Activated T-helper 1 cell treated with anti-CD3 and anti-CD28 coated beads, Interleukin-12 subunit alpha, Interleukin-12 subunit beta, Interleukin-2, Interleukin-4 antibody, amounts not matched to agents 30 ng/mL and 10 ng/mL and 1 ng/mL, durations not matched to agents 14 hours and 24 hours and 36 hours (primary cell): ENCODE data around the gene SNX25. TPM values are rescaled to one million over a fixed set of nuclear protein-coding genes. Genes with fewer than 3 reads are reported as not detected.

Experiments
- DNase-seq: peaks from one replicate; pipeline ENCODE4 v3.0.0; 2021; ENCODE audit warnings: low spot score
- H3K27ac Mint-ChIP-seq: one replicate; pipeline ENCODE4 v1.8.0; 2021; ENCODE audit warnings: mild to moderate bottlenecking, mixed read lengths
- H3K27me3 Mint-ChIP-seq: one replicate; pipeline ENCODE4 v1.8.0; 2022; ENCODE audit warnings: mild to moderate bottlenecking, moderate library complexity, mixed read lengths; ENCODE audit not compliant: insufficient read depth
- H3K36me3 Mint-ChIP-seq: one replicate; pipeline ENCODE4 v1.8.0; 2021; ENCODE audit warnings: low read depth, mixed read lengths
- H3K4me1 Mint-ChIP-seq: one replicate; pipeline ENCODE4 v1.8.0; 2021; ENCODE audit warnings: low read depth, mixed read lengths
- H3K4me3 Mint-ChIP-seq: one replicate; pipeline ENCODE4 v1.8.0; 2021; ENCODE audit warnings: mild to moderate bottlenecking, moderate library complexity, mixed read lengths
- H3K9me3 Mint-ChIP-seq: one replicate; pipeline ENCODE4 v1.8.0; 2021; ENCODE audit warnings: mixed read lengths
- intact Hi-C: fragments of 100-400 bp; cut with micrococcal nuclease; formaldehyde crosslinking; loops from one replicate; pipeline ENCODE4 v1.15.1; 2024
- total RNA-seq: library from RNA; stranded (reverse); gene quantifications from 2 replicates; pipeline ENCODE4 v1.2.3, GENCODE V29; 2022

Gene SNX25
- total RNA-seq: 22.9 and 25.3 TPM in 2 replicates

DNA sequence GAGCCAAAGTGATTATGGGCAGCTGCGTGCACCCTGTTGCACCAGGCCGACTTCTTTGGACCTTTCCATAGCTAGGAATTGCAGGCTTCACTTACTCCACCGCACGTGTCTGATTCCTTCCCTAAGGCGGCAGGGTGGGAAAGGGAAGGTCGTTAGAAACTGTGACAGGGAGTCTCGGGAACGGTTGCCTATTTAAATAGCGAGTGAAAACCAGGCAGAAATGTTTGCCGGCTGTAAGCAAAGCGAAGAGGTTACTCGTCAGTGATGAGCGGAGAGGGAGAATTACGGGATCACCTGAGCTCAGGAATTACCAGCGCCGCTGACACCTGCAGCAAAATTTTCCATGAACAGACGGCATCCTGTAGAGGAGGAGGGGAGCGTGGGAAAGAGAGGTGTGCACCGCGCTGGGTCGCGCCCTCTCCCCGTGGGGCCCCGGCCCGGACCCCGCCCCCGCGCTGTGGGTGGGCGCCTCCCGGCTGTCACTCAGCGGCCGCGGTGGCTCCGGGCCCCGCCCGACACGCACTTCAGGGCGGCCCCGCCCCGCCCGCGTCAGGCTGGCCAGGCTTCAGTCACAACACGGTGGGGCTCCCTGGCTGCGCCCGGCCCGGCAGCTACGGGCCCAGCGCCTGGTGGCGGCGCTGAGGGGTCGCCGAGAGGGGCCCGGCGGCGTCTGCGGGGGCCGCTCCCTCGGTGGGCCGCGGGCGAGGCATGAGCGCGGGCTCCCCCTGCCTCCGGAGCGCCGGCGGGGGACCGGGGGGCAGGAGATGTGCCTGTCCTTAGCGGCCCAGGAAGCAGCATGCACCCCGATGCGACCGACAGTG lies at the start of gene SNX25:
SNX25 (plus strand) TSS at position 568 of the 821 bp plus-strand sequence; CDS start at position 797, 229 bp downstream.
- peak within 1 kb of the TSS; percentile 92 for H3K4me3 Mint-ChIP-seq
- intact Hi-C loops: loop anchor here (1.0 to 10.0 kb wide), 4 partner anchors 187 to 674 kb away; partner anchors contain the start of genes ANKRD37, CENPU and UFSP2
- peaks cover 38% of the 10 kb centered on the region for H3K4me1 Mint-ChIP-seq
- H3K27ac Mint-ChIP-seq: peak within 1 kb of the TSS; percentile 86
- H3K27me3 Mint-ChIP-seq: peaks cover 4% of the 10 kb centered on the region
- H3K9me3 Mint-ChIP-seq: no peaks in the 10 kb centered on the region
- peaks cover 6% of the 10 kb centered on the region for H3K36me3 Mint-ChIP-seq
- peak; percentile 86 for DNase-seq

- peaks cover 20% of the 10 kb centered on the region for H3K4me1 Mint-ChIP-seq
- DNase-seq: no peak
- no peak overlapping the region for H3K4me3 Mint-ChIP-seq
- no peaks in the 10 kb centered on the region for H3K9me3 Mint-ChIP-seq
- peaks cover 32% of the 10 kb centered on the region for H3K27me3 Mint-ChIP-seq
- peaks cover 55% of the 10 kb centered on the region for H3K36me3 Mint-ChIP-seq
- intact Hi-C loops: loop anchor here (1.0 to 10.0 kb wide), 7 partner anchors 15 to 432 kb away; partner anchors contain the start of genes ACSL1, ANKRD37 and SLC25A4
- peak overlapping the region; percentile 80 for H3K27ac Mint-ChIP-seq
Observed at GRCh38 chr4:185165605-185166063, 43.8 kb upstream of the SNX25 start.

DNA sequence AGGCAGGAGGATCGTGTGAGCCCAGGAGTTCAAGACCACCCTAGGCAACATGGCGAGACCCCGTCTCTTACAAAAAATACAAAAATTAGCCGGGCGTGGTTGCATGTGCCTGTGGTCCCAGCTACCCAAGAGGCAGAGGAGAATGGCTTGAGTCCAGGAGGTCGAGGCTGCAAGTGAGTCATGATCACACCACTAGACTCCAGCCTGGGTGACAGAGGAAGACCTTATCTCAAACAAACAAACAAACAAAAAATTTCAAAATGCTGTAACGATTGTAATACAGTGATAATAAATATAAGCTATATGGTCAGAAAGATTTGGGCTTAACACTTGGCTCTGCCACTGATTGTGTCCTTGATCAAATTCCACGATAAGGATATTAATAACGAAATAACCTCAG lies 42.2 kb upstream of the SNX25 start:
- H3K27me3 Mint-ChIP-seq: peaks cover 27% of the 10 kb centered on the region
- DNase-seq: no peak
- peaks cover 20% of the 10 kb centered on the region for H3K4me1 Mint-ChIP-seq
- H3K4me3 Mint-ChIP-seq: no peak overlapping the region
- H3K36me3 Mint-ChIP-seq: peaks cover 51% of the 10 kb centered on the region
- intact Hi-C loops: loop anchor here (10.0 kb wide), 1 partner anchor 342 kb away; the partner anchor contains the start of gene ACSL1
- no peaks in the 10 kb centered on the region for H3K9me3 Mint-ChIP-seq
- H3K27ac Mint-ChIP-seq: no peak overlapping the region

GRCh38 chr4:185171373-185172071 lies 37.9 kb upstream of the SNX25 start:
- no peak overlapping the region for H3K4me3 Mint-ChIP-seq
- no peaks in the 10 kb centered on the region for H3K9me3 Mint-ChIP-seq
- H3K27me3 Mint-ChIP-seq: peaks cover 7% of the 10 kb centered on the region
- H3K4me1 Mint-ChIP-seq: no peaks in the 10 kb centered on the region
- intact Hi-C loops: no loop called here
- no peak overlapping the region for H3K27ac Mint-ChIP-seq
- H3K36me3 Mint-ChIP-seq: peaks cover 47% of the 10 kb centered on the region
- no peak for DNase-seq

GRCh38 chr4:185179488-185179887 lies 29.9 kb upstream of the SNX25 start:
- H3K4me1 Mint-ChIP-seq: peaks cover 21% of the 10 kb centered on the region

GRCh38 chr4:185182239-185182638 lies 27.2 kb upstream of the SNX25 start:
- Mint-ChIP-seq H3K27ac (no peak overlapping the region), H3K9me3 (no peaks in the 10 kb centered on the region), H3K4me3 (no peak overlapping the region), H3K36me3 (peaks cover 12% of the 10 kb centered on the region), H3K27me3 (no peaks in the 10 kb centered on the region), H3K4me1 (peaks cover 21% of the 10 kb centered on the region)
- no peak for DNase-seq
- intact Hi-C loops: loop anchor here (2.0 kb wide), 1 partner anchor 39 kb away; the partner anchor contains the start of gene SLC25A4

More at GRCh38 chr4:185179488-185179887, 29.9 kb upstream of the SNX25 start:
- Mint-ChIP-seq H3K36me3 (peaks cover 17% of the 10 kb centered on the region), H3K4me3 (no peak overlapping the region), H3K27me3 (no peaks in the 10 kb centered on the region), H3K27ac (no peak overlapping the region), H3K9me3 (no peaks in the 10 kb centered on the region)
- intact Hi-C loops: no loop called here
- no peak for DNase-seq

- Mint-ChIP-seq H3K4me1 (peaks cover 24% of the 10 kb centered on the region), H3K27me3 (no peaks in the 10 kb centered on the region), H3K4me3 (no peak overlapping the region), H3K9me3 (no peaks in the 10 kb centered on the region), H3K27ac (no peak overlapping the region), H3K36me3 (peaks cover 15% of the 10 kb centered on the region)
- intact Hi-C loops: loop anchor here (1.0 to 2.0 kb wide), 4 partner anchors 41 to 178 kb away; partner anchors contain the start of gene SLC25A4
- DNase-seq: peak; percentile 53
Observed at GRCh38 chr4:185183622-185184281, 25.6 kb upstream of the SNX25 start.

- peaks cover 24% of the 10 kb centered on the region for H3K36me3 Mint-ChIP-seq
- H3K4me3 Mint-ChIP-seq: no peak overlapping the region
- H3K9me3 Mint-ChIP-seq: no peaks in the 10 kb centered on the region
- H3K27ac Mint-ChIP-seq: no peak overlapping the region
- H3K27me3 Mint-ChIP-seq: no peaks in the 10 kb centered on the region
- H3K4me1 Mint-ChIP-seq: peaks cover 19% of the 10 kb centered on the region
- no peak for DNase-seq
- intact Hi-C loops: no loop called here
Observed at GRCh38 chr4:185186769-185187168, 22.6 kb upstream of the SNX25 start.

- intact Hi-C loops: no loop called here
- H3K27me3 Mint-ChIP-seq: no peaks in the 10 kb centered on the region
- no peaks in the 10 kb centered on the region for H3K9me3 Mint-ChIP-seq
- H3K4me1 Mint-ChIP-seq: peaks cover 26% of the 10 kb centered on the region
- H3K36me3 Mint-ChIP-seq: peaks cover 25% of the 10 kb centered on the region
- H3K27ac Mint-ChIP-seq: no peak overlapping the region
- DNase-seq: no peak
- H3K4me3 Mint-ChIP-seq: no peak overlapping the region
Observed at GRCh38 chr4:185189606-185190305, 19.6 kb upstream of the SNX25 start.

DNA sequence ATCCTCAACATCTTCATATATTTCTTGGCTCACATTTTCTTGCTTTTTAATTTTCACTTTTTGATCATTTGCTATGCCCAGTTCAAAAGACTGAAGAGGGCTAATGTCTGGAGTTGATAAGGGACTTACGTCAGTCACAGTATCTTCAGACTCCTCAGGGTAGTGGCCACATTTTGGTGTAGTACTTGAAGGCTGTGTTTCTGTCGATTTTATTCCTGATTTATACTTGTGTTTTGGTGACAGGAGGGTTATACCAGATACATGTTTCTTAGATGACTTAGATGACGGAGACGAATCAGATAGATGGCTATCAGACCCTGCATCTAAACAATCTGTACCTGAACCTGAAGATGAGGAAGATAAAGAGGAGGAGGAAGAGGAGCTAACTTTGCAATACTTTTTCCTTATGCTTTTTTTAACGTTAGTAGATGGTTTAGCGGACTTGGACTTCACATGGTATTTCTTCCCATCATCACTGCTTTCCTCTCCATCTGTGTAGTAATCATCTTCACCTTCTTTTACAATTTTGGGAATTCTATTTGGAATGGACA lies 19.0 kb upstream of the SNX25 start:
- peaks cover 28% of the 10 kb centered on the region for H3K36me3 Mint-ChIP-seq
- no peak for DNase-seq
- H3K27me3 Mint-ChIP-seq: no peaks in the 10 kb centered on the region
- no peak overlapping the region for H3K4me3 Mint-ChIP-seq
- H3K27ac Mint-ChIP-seq: no peak overlapping the region
- no peaks in the 10 kb centered on the region for H3K9me3 Mint-ChIP-seq
- intact Hi-C loops: no loop called here
- peaks cover 32% of the 10 kb centered on the region for H3K4me1 Mint-ChIP-seq

GRCh38 chr4:185192059-185192458 lies 17.3 kb upstream of the SNX25 start:
- Mint-ChIP-seq H3K4me1 (peaks cover 35% of the 10 kb centered on the region), H3K9me3 (no peaks in the 10 kb centered on the region), H3K4me3 (no peak overlapping the region), H3K27me3 (no peaks in the 10 kb centered on the region), H3K27ac (no peak overlapping the region), H3K36me3 (peaks cover 26% of the 10 kb centered on the region)
- intact Hi-C loops: no loop called here
- no peak for DNase-seq
